Measurements from ENCODE around the gene ESAM. TPM values are rescaled to one million over a fixed set of nuclear protein-coding genes. Genes with fewer than 3 reads are reported as not detected.

The ESAM gene
- total RNA-seq, 1 donor from 2014 or later, result 0.54 TPM

GRCh38 chr11:124799348-124800225 lies 37.5 kb upstream of the ESAM start:
- H3K27ac Mint-ChIP-seq (ENCODE audit: unreplicated experiment), result peak overlapping the region; percentile 82
- peak; percentile 69 for DNase-seq
- H3K4me1 Mint-ChIP-seq (ENCODE audit: low read depth, unreplicated experiment), result peaks cover 7% of the 10 kb centered on the region
- no peaks in the 10 kb centered on the region for H3K9me3 Mint-ChIP-seq (ENCODE audit: unreplicated experiment)
- TF ChIP-seq CTCF (IDR thresholded peaks at IDR 0.05; ENCODE audit: partially characterized antibody, unreplicated experiment), result no peak
- peak overlapping the region; percentile 87 for H3K4me3 Mint-ChIP-seq (ENCODE audit: unreplicated experiment)
- peaks cover 3% of the 10 kb centered on the region for H3K27me3 Mint-ChIP-seq (ENCODE audit: unreplicated experiment)
- H3K36me3 Mint-ChIP-seq (ENCODE audit: unreplicated experiment), result no peaks in the 10 kb centered on the region

DNA sequence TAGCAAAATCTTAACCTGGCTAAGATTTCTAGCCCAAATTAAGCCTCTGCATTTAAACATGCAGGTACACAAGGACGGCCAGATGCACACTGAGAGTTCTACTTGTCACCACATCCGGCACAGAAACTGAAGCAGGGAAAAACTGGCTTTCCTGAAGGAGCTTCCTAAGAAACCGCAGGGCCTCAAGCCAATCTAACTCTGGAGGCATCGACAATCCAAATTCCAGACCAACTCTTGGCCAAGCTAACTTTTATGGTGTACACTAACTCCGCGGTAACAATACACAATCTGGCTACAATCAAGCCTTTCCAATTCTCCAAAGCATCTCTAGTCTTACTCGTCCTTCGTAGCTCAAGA lies 36.9 kb upstream of the ESAM start:
- Mint-ChIP-seq H3K9me3 (ENCODE audit: unreplicated experiment) (no peaks in the 10 kb centered on the region), H3K36me3 (ENCODE audit: unreplicated experiment) (no peaks in the 10 kb centered on the region), H3K27ac (ENCODE audit: unreplicated experiment) (peak overlapping the region; percentile 82), H3K27me3 (ENCODE audit: unreplicated experiment) (peaks cover 3% of the 10 kb centered on the region), H3K4me1 (ENCODE audit: low read depth, unreplicated experiment) (peaks cover 7% of the 10 kb centered on the region), H3K4me3 (ENCODE audit: unreplicated experiment) (peak overlapping the region; percentile 87)
- no peak for DNase-seq
- TF ChIP-seq CTCF (IDR thresholded peaks at IDR 0.05; ENCODE audit: partially characterized antibody, unreplicated experiment), result no peak

DNA sequence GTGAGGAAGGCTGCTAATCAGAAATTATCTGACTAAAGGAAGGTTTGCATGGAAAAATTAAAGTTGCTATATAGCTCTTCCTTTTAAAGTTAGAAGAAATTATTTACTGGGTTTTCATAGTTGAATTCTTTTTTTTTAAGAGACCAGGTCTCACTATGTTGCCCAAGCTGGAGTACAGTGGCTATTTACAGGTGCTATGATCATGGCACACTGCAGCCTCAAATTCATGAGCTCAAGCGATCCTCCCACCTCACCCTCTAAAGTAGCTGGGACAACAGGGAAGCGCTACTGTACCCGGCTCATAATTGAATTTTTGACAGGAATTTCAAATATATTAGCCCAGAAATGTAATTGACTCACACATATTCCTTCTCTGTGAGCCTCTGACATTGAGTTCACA lies 34.2 kb upstream of the ESAM start:
- H3K9me3 Mint-ChIP-seq (ENCODE audit: unreplicated experiment), result no peaks in the 10 kb centered on the region

DNA sequence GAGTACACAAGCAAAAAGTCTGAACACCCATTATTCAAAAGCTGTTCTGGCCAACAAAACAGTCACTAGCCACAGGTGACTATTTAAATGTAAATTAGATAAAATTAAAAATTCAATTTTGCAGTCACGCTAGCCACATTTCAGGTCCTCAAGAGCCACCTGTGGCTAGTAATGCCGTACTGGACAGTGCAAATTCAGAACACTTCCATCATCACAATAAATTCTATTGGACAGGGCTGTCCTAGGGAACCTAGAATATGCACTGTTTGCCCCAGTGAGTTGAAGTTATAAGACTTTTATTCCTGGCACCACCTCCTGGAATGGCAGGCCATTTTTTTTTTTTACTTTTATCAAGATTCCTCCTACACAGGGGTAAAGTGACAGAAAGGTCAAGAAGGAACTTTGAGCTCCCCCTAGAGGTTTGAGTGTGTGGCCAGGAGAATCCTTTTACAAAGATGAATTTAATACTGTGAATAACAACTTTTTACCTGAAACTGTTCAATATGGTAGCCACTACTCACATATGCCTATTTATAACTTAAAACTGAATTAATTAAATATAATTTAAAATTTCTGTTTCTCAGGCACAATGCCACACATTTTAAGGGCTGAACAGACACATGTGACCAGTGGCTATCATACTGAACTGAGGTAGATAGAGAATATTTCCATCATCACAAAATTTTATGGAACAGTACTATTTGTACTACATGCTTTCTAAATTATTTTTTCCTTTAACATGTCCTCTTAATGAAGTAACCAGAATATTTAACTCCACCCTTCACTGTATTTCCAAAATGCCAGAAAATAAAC lies 31.6 kb upstream of the ESAM start:
- Mint-ChIP-seq H3K27me3 (ENCODE audit: unreplicated experiment) (no peaks in the 10 kb centered on the region), H3K4me1 (ENCODE audit: low read depth, unreplicated experiment) (peaks cover 10% of the 10 kb centered on the region), H3K9me3 (ENCODE audit: unreplicated experiment) (no peaks in the 10 kb centered on the region), H3K27ac (ENCODE audit: unreplicated experiment) (no peak overlapping the region), H3K4me3 (ENCODE audit: unreplicated experiment) (no peak overlapping the region), H3K36me3 (ENCODE audit: unreplicated experiment) (no peaks in the 10 kb centered on the region)
- no peak for DNase-seq
- peak; percentile 64 for TF ChIP-seq CTCF (IDR thresholded peaks at IDR 0.05; ENCODE audit: partially characterized antibody, unreplicated experiment)

More for the DNA sequence above, 34.2 kb upstream of the ESAM start:
- Mint-ChIP-seq H3K27ac (ENCODE audit: unreplicated experiment) (no peak overlapping the region), H3K4me1 (ENCODE audit: low read depth, unreplicated experiment) (peaks cover 11% of the 10 kb centered on the region), H3K27me3 (ENCODE audit: unreplicated experiment) (peaks cover 3% of the 10 kb centered on the region), H3K36me3 (ENCODE audit: unreplicated experiment) (no peaks in the 10 kb centered on the region), H3K4me3 (ENCODE audit: unreplicated experiment) (no peak overlapping the region)
- TF ChIP-seq CTCF (IDR thresholded peaks at IDR 0.05; ENCODE audit: partially characterized antibody, unreplicated experiment), result no peak
- DNase-seq, result no peak

All from glutamatergic neuron (in vitro differentiated cells).